ENCODE measurements around the gene ACSF2.
A peak's percentile ranks its signal among the peaks of the same experiment; 100 is the strongest.
"Not testable (repeated sequence)": the region's sequence is repeated elsewhere in the genome, so short reads cannot be mapped to it uniquely, and the experiment has no call there.

The ACSF2 gene

GRCh38 chr17:50468304-50469207 is 42.5 kb downstream of the ACSF2 start, which contains the start of gene CHAD:
CHAD (minus strand) TSS chr17:50468880; CDS start chr17:50468813, 67 bp downstream.
- Mint-ChIP-seq H3K27me3 (peaks cover 2% of the 10 kb centered on the region), H3K4me1 (peaks cover 34% of the 10 kb centered on the region), H3K9me3 (no peaks in the 10 kb centered on the region), H3K4me3 (peak within 1 kb of the TSS; percentile 82), H3K36me3 (peaks cover 29% of the 10 kb centered on the region), H3K27ac (peak within 1 kb of the TSS; percentile 76)
- ATAC-seq (ENCODE audit: low read depth) (peak; percentile 49), DNase-seq (ENCODE audit: low spot score in 2 of 2) (no peak)

- H3K27ac Mint-ChIP-seq = no peak overlapping the region
- DNase-seq (ENCODE audit: low spot score in 2 of 2) = no peak
- peak overlapping the region; percentile 63 for H3K4me3 Mint-ChIP-seq
- H3K9me3 Mint-ChIP-seq = no peaks in the 10 kb centered on the region
- H3K4me1 Mint-ChIP-seq = peaks cover 34% of the 10 kb centered on the region
- H3K27me3 Mint-ChIP-seq = peaks cover 2% of the 10 kb centered on the region
- H3K36me3 Mint-ChIP-seq = peaks cover 30% of the 10 kb centered on the region
- ATAC-seq (ENCODE audit: low read depth) = no peak
Measured at GRCh38 chr17:50469208-50469605, 43.2 kb downstream of the ACSF2 start.

DNA sequence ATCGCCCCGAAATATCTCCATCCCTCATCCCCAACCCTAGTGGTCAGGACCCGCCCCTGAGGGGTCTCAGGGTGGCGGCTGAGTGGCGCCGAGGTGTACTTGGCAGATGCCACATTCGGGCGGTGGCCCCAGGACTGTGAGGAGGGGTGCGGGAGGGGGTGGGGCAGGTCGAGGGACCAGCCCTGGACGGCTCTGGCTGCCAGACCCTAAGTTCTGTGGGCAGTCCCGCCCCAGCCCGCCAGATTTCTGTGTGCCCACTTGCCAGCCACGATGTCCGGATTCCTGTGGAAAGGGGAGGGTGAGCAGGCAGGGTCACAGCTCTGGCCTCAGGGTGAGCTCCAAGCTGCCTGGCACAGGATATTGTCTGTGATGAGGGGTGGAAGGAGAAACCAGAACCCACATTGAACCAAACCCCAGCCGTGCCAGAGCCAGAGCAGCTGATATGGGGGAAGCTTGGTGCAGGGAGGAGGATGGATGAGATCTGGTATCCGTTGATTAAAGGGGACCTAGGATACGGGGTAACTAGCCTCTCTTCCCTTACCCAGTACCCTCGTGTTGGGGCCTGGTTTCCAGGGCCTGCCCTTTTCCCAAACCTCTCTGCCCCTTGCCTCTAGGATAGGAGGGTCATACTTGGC is 43.8 kb downstream of the ACSF2 start:
- Mint-ChIP-seq H3K36me3 (peaks cover 25% of the 10 kb centered on the region), H3K4me1 (peaks cover 29% of the 10 kb centered on the region), H3K27ac (peak overlapping the region; percentile 28), H3K4me3 (peak overlapping the region; percentile 63), H3K9me3 (no peaks in the 10 kb centered on the region), H3K27me3 (peaks cover 2% of the 10 kb centered on the region)
- no peak for DNase-seq (ENCODE audit: low spot score in 2 of 2)
- no peak for ATAC-seq (ENCODE audit: low read depth)

GRCh38 chr17:50470426-50470825 is 44.4 kb downstream of the ACSF2 start:
- Mint-ChIP-seq H3K36me3 (peaks cover 23% of the 10 kb centered on the region), H3K4me1 (peaks cover 28% of the 10 kb centered on the region), H3K4me3 (no peak overlapping the region), H3K27me3 (peaks cover 2% of the 10 kb centered on the region), H3K27ac (peak overlapping the region; percentile 67), H3K9me3 (no peaks in the 10 kb centered on the region)
- ATAC-seq (ENCODE audit: low read depth) (no peak), DNase-seq (ENCODE audit: low spot score in 2 of 2) (no peak)

DNA sequence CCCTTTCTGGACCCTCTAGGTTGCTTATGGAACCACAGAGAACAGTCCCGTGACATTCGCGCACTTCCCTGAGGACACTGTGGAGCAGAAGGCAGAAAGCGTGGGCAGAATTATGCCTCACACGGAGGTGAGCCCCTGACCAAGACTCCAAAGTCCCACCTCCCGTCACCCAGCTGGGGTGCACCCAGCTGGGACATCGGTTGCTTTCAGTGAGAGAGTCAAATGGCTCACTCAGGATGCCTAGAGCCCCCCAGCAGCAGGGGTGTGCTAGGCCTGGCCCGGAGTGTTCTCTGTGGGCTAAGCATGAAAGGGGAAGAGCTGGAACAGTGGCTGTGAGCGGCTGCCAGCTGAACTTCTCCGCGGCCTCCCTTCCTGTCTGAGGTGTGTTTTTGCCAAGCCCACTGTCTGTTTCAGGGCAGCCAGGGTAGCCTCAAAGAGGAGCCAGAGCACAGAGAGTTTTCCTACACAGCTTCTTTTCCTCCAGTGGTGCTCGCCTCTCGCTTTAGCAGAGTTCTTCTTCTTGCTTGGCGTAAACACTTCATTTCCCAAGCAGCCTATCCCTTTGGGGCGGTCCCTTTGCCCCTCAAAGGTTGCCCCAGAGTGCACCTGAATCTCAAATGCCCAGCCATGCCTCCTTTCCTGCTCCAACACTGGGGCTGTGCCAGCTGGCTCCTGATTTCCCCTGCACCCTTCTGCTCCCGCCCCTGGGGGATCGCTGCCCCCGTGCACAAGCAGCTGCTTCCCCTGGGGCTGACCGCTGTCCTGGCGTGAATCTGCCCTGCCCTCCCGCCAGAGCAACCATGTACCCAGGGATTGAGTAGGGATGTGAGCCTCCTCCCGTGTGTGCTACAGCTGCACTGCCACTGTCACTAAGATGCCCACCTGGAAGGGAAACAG is 45.2 kb downstream of the ACSF2 start:
- Mint-ChIP-seq H3K27me3 (peaks cover 2% of the 10 kb centered on the region), H3K4me3 (peak overlapping the region; percentile 45), H3K27ac (peak overlapping the region; percentile 67), H3K36me3 (peaks cover 24% of the 10 kb centered on the region), H3K4me1 (peaks cover 26% of the 10 kb centered on the region), H3K9me3 (no peaks in the 10 kb centered on the region)
- ATAC-seq (ENCODE audit: low read depth) = no peak
- DNase-seq (ENCODE audit: low spot score in 2 of 2) = no peak

DNA sequence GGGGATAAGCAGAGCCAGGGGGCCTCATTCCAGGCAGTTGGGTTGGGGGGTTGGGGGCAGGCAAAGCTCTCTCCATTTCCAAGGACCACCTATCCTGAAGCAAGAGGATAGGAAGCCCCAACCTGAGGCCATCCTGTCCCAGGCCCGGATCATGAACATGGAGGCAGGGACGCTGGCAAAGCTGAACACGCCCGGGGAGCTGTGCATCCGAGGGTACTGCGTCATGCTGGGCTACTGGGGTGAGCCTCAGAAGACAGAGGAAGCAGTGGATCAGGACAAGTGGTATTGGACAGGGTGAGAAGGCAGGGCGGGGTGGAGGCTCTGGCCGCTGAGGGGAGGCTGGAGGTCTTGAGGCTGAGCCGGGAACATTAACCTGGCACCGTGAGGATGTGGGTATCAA is 46.3 kb downstream of the ACSF2 start:
- Mint-ChIP-seq H3K9me3 (no peaks in the 10 kb centered on the region), H3K4me1 (peaks cover 16% of the 10 kb centered on the region), H3K27ac (no peak overlapping the region), H3K36me3 (peaks cover 25% of the 10 kb centered on the region), H3K4me3 (no peak overlapping the region), H3K27me3 (peaks cover 2% of the 10 kb centered on the region)
- no peak for DNase-seq (ENCODE audit: low spot score in 2 of 2)
- no peak for ATAC-seq (ENCODE audit: low read depth)

DNA sequence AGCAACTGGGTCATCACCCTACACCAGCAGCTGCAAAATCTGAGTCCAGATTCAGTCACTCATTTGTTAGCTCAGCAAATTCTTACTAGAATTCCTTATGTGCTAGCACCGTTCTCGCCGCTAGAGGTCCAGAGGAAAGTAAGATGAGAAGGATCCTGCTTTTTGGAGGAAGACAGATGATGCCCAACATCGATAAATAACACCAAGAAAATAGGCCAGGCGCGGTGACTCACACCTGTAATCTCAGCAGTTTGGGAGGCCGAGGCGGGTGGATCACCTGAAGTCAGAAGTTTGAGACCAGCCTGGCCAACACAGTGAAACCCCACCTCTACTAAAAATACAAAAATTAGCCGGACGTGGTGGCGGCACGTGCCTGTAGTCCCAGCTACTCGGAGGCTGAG is 46.7 kb downstream of the ACSF2 start:
- not testable (repeated sequence) for H3K27ac Mint-ChIP-seq; ATAC-seq (ENCODE audit: low read depth); DNase-seq (ENCODE audit: low spot score in 2 of 2); H3K4me3 Mint-ChIP-seq; H3K9me3 Mint-ChIP-seq; H3K27me3 Mint-ChIP-seq
- Mint-ChIP-seq H3K4me1 (peaks cover 11% of the 10 kb centered on the region), H3K36me3 (peaks cover 23% of the 10 kb centered on the region)

GRCh38 chr17:50473901-50474300 is 47.9 kb downstream of the ACSF2 start:
- Mint-ChIP-seq H3K4me3 (no peak overlapping the region), H3K27ac (no peak overlapping the region), H3K27me3 (no peaks in the 10 kb centered on the region), H3K9me3 (no peaks in the 10 kb centered on the region), H3K4me1 (peaks cover 6% of the 10 kb centered on the region), H3K36me3 (peaks cover 23% of the 10 kb centered on the region)
- ATAC-seq (ENCODE audit: low read depth) (no peak), DNase-seq (ENCODE audit: low spot score in 2 of 2) (no peak)

DNA sequence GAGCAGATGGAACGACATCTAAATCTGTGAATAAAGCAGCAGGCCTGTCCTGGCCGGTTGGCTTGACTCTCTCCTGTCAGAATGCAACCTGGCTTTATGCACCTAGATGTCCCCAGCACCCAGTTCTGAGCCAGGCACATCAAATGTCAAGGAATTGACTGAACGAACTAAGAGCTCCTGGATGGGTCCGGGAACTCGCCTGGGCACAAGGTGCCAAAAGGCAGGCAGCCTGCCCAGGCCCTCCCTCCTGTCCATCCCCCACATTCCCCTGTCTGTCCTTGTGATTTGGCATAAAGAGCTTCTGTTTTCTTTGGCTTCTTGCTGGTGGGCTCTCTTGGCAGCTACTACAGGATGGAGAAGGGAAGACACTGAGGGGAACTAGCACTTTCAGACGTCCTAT is 48.5 kb downstream of the ACSF2 start:
- ATAC-seq (ENCODE audit: low read depth) (no peak), DNase-seq (ENCODE audit: low spot score in 2 of 2) (no peak)
- H3K27ac Mint-ChIP-seq = no peak overlapping the region
- no peaks in the 10 kb centered on the region for H3K27me3 Mint-ChIP-seq
- H3K4me3 Mint-ChIP-seq = no peak overlapping the region
- H3K4me1 Mint-ChIP-seq = peaks cover 6% of the 10 kb centered on the region
- H3K9me3 Mint-ChIP-seq = no peaks in the 10 kb centered on the region
- H3K36me3 Mint-ChIP-seq = peaks cover 23% of the 10 kb centered on the region

DNA sequence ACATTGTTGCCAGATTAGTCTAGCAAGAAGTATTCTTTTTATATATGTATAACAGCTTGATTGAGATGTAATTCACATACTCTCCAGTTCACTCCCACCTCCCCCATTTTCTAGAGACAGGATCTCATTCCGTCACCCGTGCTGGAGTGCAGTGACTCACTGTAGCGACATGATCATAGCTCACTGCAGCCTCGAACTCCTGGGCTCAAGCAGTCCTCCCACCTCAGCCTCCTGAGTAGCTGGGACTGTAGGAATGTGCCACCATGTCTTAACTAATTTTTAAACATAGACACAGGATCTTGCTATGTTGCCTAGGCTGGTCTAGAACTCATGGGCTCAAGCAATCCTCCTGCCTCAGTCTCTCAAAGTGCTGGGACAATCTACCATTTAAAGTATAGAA is 49.3 kb downstream of the ACSF2 start:
- no peaks in the 10 kb centered on the region for H3K27me3 Mint-ChIP-seq
- peaks cover 25% of the 10 kb centered on the region for H3K36me3 Mint-ChIP-seq
- DNase-seq (ENCODE audit: low spot score in 2 of 2) (no peak), ATAC-seq (ENCODE audit: low read depth) (no peak)
- no peak overlapping the region for H3K27ac Mint-ChIP-seq
- H3K4me1 Mint-ChIP-seq = peaks cover 11% of the 10 kb centered on the region
- H3K9me3 Mint-ChIP-seq = no peaks in the 10 kb centered on the region
- H3K4me3 Mint-ChIP-seq = no peak overlapping the region

- H3K27ac Mint-ChIP-seq; H3K4me1 Mint-ChIP-seq; H3K9me3 Mint-ChIP-seq; ATAC-seq (ENCODE audit: low read depth); DNase-seq (ENCODE audit: low spot score in 2 of 2); H3K27me3 Mint-ChIP-seq; H3K4me3 Mint-ChIP-seq: not testable (repeated sequence)
- peaks cover 23% of the 10 kb centered on the region for H3K36me3 Mint-ChIP-seq
Measured at GRCh38 chr17:50475775-50476544, 49.9 kb downstream of the ACSF2 start.

DNA sequence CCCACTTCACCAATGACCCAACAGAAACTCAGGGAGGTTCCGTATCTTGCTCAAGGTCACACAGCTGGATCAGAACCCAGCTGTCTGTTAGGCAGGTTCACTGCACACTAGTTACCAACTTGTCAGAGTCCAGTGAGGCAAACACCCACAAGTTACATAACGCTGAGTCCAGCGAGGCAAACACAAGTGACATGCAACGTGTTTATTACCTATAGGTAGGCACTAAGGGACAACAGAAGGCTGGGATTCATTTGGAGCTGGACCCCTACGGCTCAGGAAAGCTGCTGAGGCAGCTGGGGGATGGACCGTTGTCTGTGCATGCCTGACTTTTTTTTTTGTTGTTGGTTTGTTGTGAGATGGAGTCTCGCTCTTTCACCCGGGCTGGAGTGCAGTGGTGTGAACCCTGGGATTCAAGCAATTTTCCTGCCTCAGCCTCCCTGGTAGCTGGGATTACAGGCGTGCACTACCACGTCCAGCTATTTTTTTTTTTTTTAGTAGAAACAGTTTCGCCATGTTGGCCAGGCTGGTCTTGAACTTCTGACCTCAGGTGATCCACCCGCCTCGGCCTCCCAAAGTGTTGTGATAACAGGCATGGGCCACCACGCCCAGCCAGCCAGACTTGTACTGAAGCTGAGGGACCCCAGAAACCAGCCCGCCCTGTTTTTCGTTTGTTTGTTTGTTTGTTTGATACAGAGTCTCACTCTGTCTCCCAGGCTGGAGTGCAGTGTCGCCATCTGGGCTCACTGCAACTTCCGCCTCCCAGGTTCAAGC is 50.7 kb downstream of the ACSF2 start:
- H3K4me3 Mint-ChIP-seq = no peak overlapping the region

DNA sequence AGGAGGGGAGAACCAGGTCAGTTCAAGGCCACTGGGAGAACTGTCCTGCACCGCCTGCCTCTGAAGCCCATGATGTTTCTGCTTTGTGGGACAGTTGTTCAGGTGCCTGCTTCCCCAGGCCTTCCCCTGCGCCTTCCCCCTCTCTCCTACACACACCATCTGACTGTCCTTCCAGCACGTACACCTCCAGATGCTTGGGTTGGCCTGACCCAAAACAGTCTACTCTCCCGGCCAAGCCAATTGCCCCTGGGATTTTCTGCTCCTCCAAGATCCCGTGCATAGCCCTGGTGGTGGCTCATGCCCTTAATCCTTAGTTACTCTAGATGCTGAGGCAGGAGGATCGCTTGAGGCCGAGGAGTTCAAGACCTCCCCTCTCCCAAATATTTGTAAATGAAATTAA is 52.0 kb downstream of the ACSF2 start:
- Mint-ChIP-seq H3K4me3 (peak overlapping the region; percentile 83), H3K27me3 (no peaks in the 10 kb centered on the region), H3K9me3 (no peaks in the 10 kb centered on the region), H3K4me1 (peaks cover 10% of the 10 kb centered on the region), H3K36me3 (peaks cover 16% of the 10 kb centered on the region), H3K27ac (peak overlapping the region; percentile 88)
- DNase-seq (ENCODE audit: low spot score in 2 of 2) (no peak), ATAC-seq (ENCODE audit: low read depth) (no peak)

More for the DNA sequence above, 50.7 kb downstream of the ACSF2 start:
- Mint-ChIP-seq H3K4me1 (peaks cover 10% of the 10 kb centered on the region), H3K27me3 (no peaks in the 10 kb centered on the region), H3K9me3 (no peaks in the 10 kb centered on the region), H3K27ac (no peak overlapping the region), H3K36me3 (peaks cover 22% of the 10 kb centered on the region)
- no peak for DNase-seq (ENCODE audit: low spot score in 2 of 2)
- no peak for ATAC-seq (ENCODE audit: low read depth)
